GM18505 (cell line): ENCODE data around the gene RNU1-4.
"Not testable (repeated sequence)": the region's sequence is repeated elsewhere in the genome, so short reads cannot be mapped to it uniquely, and the experiment has no call there.

Experiments
- ATAC-seq: cut with Tn5 transposase; IDR thresholded peaks from one replicate; pipeline ENCODE4 v1.9.1; 2021; ENCODE audit not compliant: unreplicated experiment

Gene RNU1-4

GRCh38 chr1:16740047-16740964 is at the start of gene RNU1-4:
Gene RNU1-4 (plus strand): TSS chr1:16740516.
- ATAC-seq, result peak; percentile 66

- not testable (repeated sequence) for ATAC-seq
Observed at GRCh38 chr1:16690971-16691682, 49.2 kb upstream of the RNU1-4 start.

DNA sequence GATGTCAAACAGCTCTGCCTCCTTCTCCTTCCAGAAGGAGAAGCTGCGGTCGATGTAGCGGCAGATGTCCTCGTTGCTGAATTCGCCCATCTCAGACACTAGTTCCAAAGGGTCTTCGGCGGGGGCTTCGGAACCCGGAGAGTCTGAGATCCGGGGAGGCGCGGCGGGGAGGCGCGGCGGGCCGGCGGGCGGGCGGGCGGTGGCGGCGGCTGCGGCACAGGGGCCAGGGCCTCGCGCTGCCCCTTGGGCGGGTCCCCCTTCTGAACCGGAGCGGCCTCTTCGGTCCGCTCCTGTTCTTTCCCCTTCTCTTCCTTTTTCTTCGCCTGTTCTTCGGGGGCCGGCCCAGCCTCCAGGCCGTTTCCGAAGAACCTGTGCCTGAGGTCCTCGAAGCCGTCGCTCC is 48.0 kb upstream of the RNU1-4 start:
- not testable (repeated sequence) for ATAC-seq

DNA sequence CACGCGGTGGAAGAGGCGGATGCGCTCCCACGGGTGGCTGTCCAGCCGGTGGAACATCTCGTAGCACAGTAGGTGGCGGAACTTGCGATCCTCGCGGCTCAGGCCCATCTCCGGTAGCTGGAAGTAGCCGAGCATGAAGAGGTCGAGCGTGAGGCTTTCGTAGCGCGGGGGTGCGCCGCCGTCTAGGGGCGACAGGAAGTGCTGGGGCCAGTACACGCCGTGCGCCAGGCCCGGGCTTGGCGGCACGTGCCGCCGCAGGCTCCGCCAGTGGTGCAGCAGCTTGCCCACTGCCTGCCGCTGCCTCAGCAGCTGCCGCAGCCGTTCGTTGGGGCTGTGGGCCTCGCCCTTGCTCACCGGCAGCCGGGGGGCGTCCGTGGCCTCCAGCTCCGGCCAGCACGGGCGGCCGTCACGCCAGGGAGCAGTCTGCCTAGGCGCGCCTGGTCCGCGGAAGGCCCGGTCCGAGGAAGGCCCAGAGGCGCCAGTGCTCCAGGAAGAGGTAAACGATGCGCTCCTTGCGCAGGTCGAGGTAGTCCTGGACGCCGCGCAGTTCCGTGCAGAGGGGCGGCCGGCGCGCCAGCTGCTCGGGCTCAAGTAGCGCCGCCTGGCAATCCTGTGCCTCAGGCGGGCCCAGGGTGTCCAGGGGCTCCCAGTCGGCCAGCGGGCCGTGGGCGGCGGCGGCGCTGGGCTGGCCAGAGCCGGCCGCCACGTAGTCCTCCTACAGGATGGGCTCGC is 47.4 kb upstream of the RNU1-4 start:
- not testable (repeated sequence) for ATAC-seq

DNA sequence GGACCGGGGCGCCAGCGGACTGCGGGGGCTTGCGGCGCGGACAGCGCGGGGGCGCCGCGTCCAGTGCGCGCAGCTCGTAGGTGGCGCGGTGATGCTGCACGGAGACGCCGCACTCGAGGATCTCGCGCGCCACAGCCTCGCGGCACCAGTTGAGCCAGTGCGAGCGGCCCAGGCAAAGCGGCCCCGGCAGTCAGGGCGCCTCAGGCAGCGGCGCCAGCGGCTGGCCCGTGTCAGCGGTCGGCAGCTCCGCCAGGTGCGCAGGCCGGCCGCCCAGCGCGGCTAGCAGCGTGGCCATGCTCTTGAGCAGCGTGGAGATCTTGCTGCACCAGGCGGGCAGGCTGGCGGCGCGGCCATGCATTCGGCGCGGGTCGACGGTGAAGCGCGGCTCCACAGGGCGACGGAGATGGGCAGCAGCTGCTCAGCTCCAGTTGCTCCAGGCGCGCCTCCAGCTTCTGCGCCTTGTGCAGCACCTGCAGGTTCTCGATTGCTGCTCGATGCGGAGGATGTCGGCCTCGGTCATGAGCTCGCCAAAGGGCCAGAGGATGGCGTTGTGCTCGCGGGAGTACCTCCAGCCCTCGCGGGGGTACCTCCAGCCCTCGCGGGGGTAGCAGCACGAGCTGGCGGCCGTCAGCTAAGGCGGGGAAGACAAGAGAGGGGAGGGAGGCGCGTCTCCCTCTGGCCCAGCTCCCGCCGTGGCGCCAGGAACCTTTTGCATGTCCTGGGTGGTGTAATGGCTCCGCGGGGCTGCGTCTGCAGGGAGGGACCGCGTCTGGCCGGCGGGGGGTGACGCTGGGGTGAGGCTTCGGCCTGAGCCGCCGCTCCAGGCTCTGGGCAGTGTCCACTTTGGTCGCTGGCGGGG is 46.6 kb upstream of the RNU1-4 start:
- not testable (repeated sequence) for ATAC-seq

GRCh38 chr1:16694308-16694702 is 46.0 kb upstream of the RNU1-4 start:
- ATAC-seq, result not testable (repeated sequence)

- not testable (repeated sequence) for ATAC-seq
Observed at GRCh38 chr1:16696507-16697150, 43.7 kb upstream of the RNU1-4 start.

DNA sequence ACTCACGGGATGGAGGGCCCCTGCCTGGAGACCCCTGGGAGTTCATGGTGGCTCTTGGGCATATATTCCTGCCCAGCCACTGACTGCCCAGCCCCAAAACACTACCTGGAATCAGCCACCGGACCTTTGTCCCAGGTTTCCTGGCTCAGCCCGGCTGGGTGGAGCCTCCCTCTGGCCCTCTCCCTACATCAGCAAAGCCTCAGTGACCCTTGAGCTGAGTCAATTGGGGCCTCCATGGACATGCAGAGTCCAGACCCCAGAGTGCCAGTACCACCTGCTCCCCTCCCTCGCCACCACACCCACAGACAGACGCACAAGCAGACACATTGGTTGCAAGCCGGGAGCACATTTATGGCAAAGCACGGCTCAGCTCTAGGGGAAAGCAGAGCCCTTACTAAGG is 43.2 kb upstream of the RNU1-4 start:
- ATAC-seq, result not testable (repeated sequence)

GRCh38 chr1:16699440-16699839 is 40.9 kb upstream of the RNU1-4 start:
- not testable (repeated sequence) for ATAC-seq

DNA sequence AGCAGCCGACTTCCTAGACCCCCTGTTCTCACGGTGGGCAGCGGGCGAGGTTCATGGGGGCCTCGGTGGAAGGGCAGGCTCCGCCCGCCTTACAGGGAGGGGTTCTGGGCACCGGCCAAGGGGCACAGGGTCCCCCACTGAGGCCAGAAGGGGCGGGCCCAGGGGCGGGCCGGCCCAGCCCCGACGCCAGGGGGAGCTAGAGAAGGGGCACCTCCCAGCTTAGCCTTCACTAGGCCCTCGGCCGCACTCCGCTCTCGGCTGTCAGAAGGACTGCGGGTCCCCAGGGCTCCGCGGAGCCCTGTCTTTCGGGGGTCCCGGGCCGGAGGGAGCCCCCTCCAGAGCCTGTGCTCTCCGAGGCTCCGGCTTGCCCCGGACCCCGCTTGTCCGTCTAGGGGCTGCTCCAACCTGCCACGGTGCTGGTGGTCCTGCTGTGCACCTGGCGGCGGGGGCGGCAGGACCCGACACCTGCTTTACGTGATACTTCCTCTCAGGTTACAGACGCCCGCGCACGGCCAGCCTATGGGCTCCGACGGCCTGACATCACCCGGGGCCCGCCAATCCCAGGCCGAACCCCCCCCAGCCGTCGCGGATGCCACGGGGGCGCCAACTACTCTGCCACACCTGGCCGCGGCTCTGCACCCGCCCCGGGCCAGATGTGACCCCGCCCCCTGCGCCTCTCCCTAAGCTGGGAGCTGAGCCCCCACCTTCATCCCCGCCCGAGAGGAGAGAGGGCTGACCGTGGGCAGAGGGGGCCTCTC is 40.0 kb upstream of the RNU1-4 start:
- ATAC-seq, result not testable (repeated sequence)

- ATAC-seq, result not testable (repeated sequence)
Observed at GRCh38 chr1:16701189-16701588, 39.1 kb upstream of the RNU1-4 start.

DNA sequence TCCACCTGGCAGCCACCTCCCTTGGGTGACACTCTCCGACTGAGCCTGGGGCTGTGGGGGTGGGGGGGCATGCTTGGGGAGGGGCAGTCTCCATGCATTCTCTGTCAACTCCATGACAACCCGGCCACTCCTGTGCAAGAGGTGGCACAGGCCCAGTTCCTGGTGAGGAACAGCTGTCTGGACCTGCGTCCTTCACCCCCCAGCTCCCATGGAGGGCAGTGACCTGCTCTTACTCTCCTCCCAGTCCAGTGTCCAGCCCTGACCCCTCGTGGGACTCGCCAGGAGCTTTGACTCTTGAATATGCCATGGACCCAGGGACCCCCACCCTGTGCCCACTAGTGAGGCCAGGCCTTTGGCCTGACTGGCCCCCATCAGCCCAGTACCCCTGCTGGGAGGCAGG is 38.0 kb upstream of the RNU1-4 start:
- not testable (repeated sequence) for ATAC-seq

GRCh38 chr1:16703141-16703540 is 37.2 kb upstream of the RNU1-4 start:
- ATAC-seq, result not testable (repeated sequence)

- ATAC-seq, result not testable (repeated sequence)
Observed at GRCh38 chr1:16703602-16704001, 36.7 kb upstream of the RNU1-4 start.

- ATAC-seq, result not testable (repeated sequence)
Observed at GRCh38 chr1:16704076-16704475, 36.2 kb upstream of the RNU1-4 start.

DNA sequence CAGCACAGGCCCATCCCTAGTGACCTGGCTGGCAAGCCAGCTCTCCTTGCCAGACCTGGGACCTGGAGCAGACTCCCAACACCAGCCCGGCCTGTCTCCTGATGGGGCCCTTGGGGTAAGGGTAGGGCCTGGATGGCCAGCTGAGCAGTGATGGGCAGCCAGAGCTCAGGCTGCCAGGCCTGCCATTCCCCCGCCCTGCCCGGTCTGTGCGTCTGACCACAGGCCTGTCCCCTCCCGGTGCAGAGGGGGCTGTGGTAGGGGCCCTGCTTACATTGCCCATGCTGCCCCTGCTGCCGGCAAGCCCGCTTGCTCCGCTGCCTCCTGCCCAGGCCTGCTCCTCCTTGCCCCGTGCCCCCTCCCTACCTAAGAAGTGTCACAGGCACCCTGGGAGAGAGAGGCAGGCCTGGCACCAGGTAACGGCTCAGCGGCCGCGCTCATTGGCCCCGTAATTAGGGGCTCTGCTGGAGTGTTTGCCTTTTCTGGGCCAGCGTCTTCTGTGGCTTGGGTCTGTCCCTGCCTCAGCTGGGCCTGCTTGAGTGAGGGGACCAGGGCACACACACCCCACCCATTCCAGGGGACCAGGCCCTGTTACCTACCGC is 35.7 kb upstream of the RNU1-4 start:
- not testable (repeated sequence) for ATAC-seq

DNA sequence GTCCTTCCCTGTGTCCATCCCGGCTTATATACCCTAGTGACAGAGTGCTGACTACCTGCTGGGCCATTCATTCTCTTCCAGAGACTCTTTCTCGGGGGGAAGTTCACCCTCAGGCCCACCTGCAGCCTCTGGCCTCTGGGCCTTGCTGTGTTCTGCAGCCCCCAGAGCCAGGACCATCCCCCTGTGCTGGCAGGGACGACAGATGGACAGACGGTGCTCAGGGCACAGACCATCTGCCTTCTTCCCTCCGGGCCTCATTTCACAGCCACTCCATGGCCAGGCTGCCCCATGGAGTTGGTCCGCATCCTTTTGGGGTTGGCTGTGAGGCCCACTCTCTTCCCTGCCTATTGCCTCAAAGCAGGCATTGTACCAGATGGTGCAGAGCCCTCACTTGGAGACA is 34.0 kb upstream of the RNU1-4 start:
- not testable (repeated sequence) for ATAC-seq
